CD14-positive monocyte (primary cell): Measurements from ENCODE around the gene CFAP69. TPM values are rescaled to one million over a fixed set of nuclear protein-coding genes. Genes with fewer than 3 reads are reported as not detected.

ENCODE experiments used
- DNase-seq, 3 donors: peaks; one replicate each; pipeline ENCODE4 v3.0.0-alpha.2; 2011 to 2022
- H2AFZ ChIP-seq: 2 replicates; pipeline ENCODE4 v1.6.0; 2012; ENCODE audit warnings: mild to moderate bottlenecking, low read depth, low read length, inconsistent platforms; ENCODE audit not compliant: insufficient read depth, poor library complexity, severe bottlenecking
- H3K27ac ChIP-seq, 2 donors: 1 replicate in 1 of 2; 2 replicates in 1 of 2; pipeline ENCODE4 v1.5.1; 2012 to 2013; ENCODE audit warnings: low read length in 2 of 2, control low read depth in 1 of 2, inconsistent platforms in 1 of 2, low read depth in 1 of 2, mild to moderate bottlenecking in 1 of 2
- H3K27me3 ChIP-seq, 2 donors: one replicate each; pipeline versions ENCODE4 v1.6.0 to v1.6.1; 2011 to 2013; ENCODE audit warnings: low read length in 2 of 2; ENCODE audit not compliant: control insufficient read depth in 2 of 2, insufficient read depth in 2 of 2
- H3K36me3 ChIP-seq, 2 donors: replicated peaks in 1 of 2; 1 replicate in 1 of 2; 2 replicates in 1 of 2; pipeline versions ENCODE4 v1.5.1 to v1.6.1; 2012 to 2013; ENCODE audit warnings: low read length in 2 of 2, control low read depth in 1 of 2, inconsistent platforms in 1 of 2, mild to moderate bottlenecking in 1 of 2; ENCODE audit not compliant: insufficient read depth in 2 of 2, control insufficient read depth in 1 of 2
- H3K4me1 ChIP-seq, 2 donors: 1 replicate in 1 of 2; 2 replicates in 1 of 2; pipeline versions ENCODE4 v1.5.1 to v1.6.1; 2012 to 2013; ENCODE audit warnings: low read length in 2 of 2, control low read depth in 1 of 2, inconsistent platforms in 1 of 2, mild to moderate bottlenecking in 1 of 2, moderate library complexity in 1 of 2; ENCODE audit not compliant: insufficient read depth in 2 of 2, control insufficient read depth in 1 of 2
- H3K4me2 ChIP-seq: replicated peaks from 2 replicates; pipeline ENCODE3; 2012; ENCODE audit warnings: low read length, moderate library complexity, mild to moderate bottlenecking; ENCODE audit not compliant: poor library complexity, severe bottlenecking; ENCODE audit errors: extremely low read depth
- H3K4me3 ChIP-seq, 3 experiments: fragments of 200-600 bp in 1 of 3; sonication (generic) in 1 of 3; replicated peaks in 1 of 3; 1 replicate in 2 of 3; 2 replicates in 1 of 3; pipeline ENCODE4 v1.5.1; 2011 to 2013; ENCODE audit warnings: low read length in 3 of 3, mild to moderate bottlenecking in 3 of 3, control low read depth in 2 of 3, low read depth in 2 of 3, inconsistent platforms in 1 of 3, moderate library complexity in 1 of 3
- H3K79me2 ChIP-seq: 2 replicates; pipeline ENCODE4 v1.6.0; 2012; ENCODE audit warnings: mild to moderate bottlenecking, control low read depth, inconsistent platforms, low read length, moderate library complexity; ENCODE audit not compliant: insufficient read depth
- H3K9ac ChIP-seq: 2 replicates; pipeline ENCODE4 v1.6.0; 2017; ENCODE audit warnings: low read length, mild to moderate bottlenecking; ENCODE audit not compliant: insufficient read depth, poor library complexity, severe bottlenecking
- H3K9me3 ChIP-seq, 2 donors: replicated peaks in 1 of 2; 1 replicate in 1 of 2; 2 replicates in 1 of 2; pipeline versions ENCODE4 v1.5.1 to v1.6.1; 2012 to 2013; ENCODE audit warnings: low read length in 2 of 2, control low read depth in 1 of 2; ENCODE audit not compliant: control insufficient read depth in 1 of 2, insufficient read depth in 1 of 2
- H4K20me1 ChIP-seq: 2 replicates; pipeline ENCODE4 v1.6.0; 2012; ENCODE audit warnings: mild to moderate bottlenecking, low read length, control low read depth, moderate library complexity; ENCODE audit not compliant: insufficient read depth
- H3K27ac Mint-ChIP-seq, 7 donors: one replicate each; pipeline ENCODE4 v1.8.0; 2020; ENCODE audit warnings: mild to moderate bottlenecking in 7 of 7, mixed read lengths in 7 of 7, moderate library complexity in 6 of 7, inconsistent platforms in 2 of 7
- H3K27me3 Mint-ChIP-seq, 3 donors: one replicate each; pipeline ENCODE4 v1.8.0; 2021 to 2022; ENCODE audit warnings: low read depth in 3 of 3, mild to moderate bottlenecking in 3 of 3, mixed read lengths in 3 of 3, moderate library complexity in 3 of 3, inconsistent platforms in 1 of 3
- H3K36me3 Mint-ChIP-seq, 2 donors: one replicate each; pipeline ENCODE4 v1.8.0; 2020; ENCODE audit warnings: mixed read lengths in 2 of 2, inconsistent platforms in 1 of 2, mild to moderate bottlenecking in 1 of 2
- H3K4me1 Mint-ChIP-seq: one replicate; pipeline ENCODE4 v1.8.0; 2020; ENCODE audit warnings: mild to moderate bottlenecking, mixed read lengths
- H3K4me3 Mint-ChIP-seq, 2 donors: one replicate each; pipeline ENCODE4 v1.8.0; 2020; ENCODE audit warnings: mild to moderate bottlenecking in 2 of 2, mixed read lengths in 2 of 2, moderate library complexity in 1 of 2
- H3K9me3 Mint-ChIP-seq, 7 donors: one replicate each; pipeline ENCODE4 v1.8.0; 2020 to 2022; ENCODE audit warnings: mixed read lengths in 7 of 7, mild to moderate bottlenecking in 6 of 7, moderate library complexity in 6 of 7, inconsistent platforms in 2 of 7
- CTCF ChIP-seq: fragments of 200-600 bp; IDR thresholded peaks from one replicate; pipeline ENCODE4 v1.8.0; 2022; ENCODE audit warnings: antibody characterized with exemption, mild to moderate bottlenecking
- WGBS: methylation state at CpG from one replicate; pipeline ENCODE4 v1.1.5; 2013; ENCODE audit warnings: missing lambda C conversion rate; ENCODE audit not compliant: insufficient coverage; 5-methylcytosine and 5-hydroxymethylcytosine counted together
- intact Hi-C, 2 donors: fragments of 100-400 bp; cut with micrococcal nuclease; formaldehyde crosslinking; loops; one replicate each; pipeline versions ENCODE4 v1.15.0 to v1.15.1; 2023
- polyA plus RNA-seq, 3 donors: library from polyadenylated mRNA; depleted of rRNA in 1 of 3; unstranded in 2 of 3; stranded (reverse) in 1 of 3; fragments of 300-500 nt in 2 of 3; fragments of >200 nt in 1 of 3; fragmentation: Illumina TruSeq in 2 of 3; gene quantifications; 1 replicate in 2 of 3; 2 replicates in 1 of 3; pipeline ENCODE4 v1.2.3, GENCODE V29; 2012 to 2021

Gene CFAP69
- polyA plus RNA-seq, 3 donors = not detected

GRCh38 chr7:90322837-90323236 lies 77.9 kb downstream of the CFAP69 start:
- no peaks in the 10 kb centered on the region for H3K36me3 ChIP-seq
- no peaks in the 10 kb centered on the region for H3K79me2 ChIP-seq
- H3K9me3 ChIP-seq = no peaks in the 10 kb centered on the region
- H3K27me3 ChIP-seq = peaks cover 34 to 50% of the 10 kb centered on the region in 2 donors
- no peak overlapping the region for H3K4me3 ChIP-seq
- Mint-ChIP-seq H3K4me1 (peaks cover 5% of the 10 kb centered on the region), H3K4me3 (peak overlapping the region in 1 of 2 donors; percentile 16), H3K36me3 (no peaks in the 10 kb centered on the region), H3K9me3 (peaks cover 0 to 8% (median 2%) of the 10 kb centered on the region in 7 donors), H3K27me3 (peaks cover 38 to 51% (median 42%) of the 10 kb centered on the region in 3 donors), H3K27ac (no peak overlapping the region)
- H3K4me2 ChIP-seq = no peak overlapping the region
- H3K27ac ChIP-seq = no peak overlapping the region
- H2AFZ ChIP-seq = no peak overlapping the region
- no peak for DNase-seq
- no peaks in the 10 kb centered on the region for H3K4me1 ChIP-seq
- intact Hi-C loops = no loop called here
- no peak for TF ChIP-seq CTCF
- no peak overlapping the region for H3K9ac ChIP-seq
- no peaks in the 10 kb centered on the region for H4K20me1 ChIP-seq

- no peaks in the 10 kb centered on the region for H3K36me3 ChIP-seq
- no peaks in the 10 kb centered on the region for H3K4me1 ChIP-seq
- H3K36me3 Mint-ChIP-seq = no peaks in the 10 kb centered on the region
- H3K4me1 Mint-ChIP-seq = peaks cover 1% of the 10 kb centered on the region
- peaks cover 13 to 23% of the 10 kb centered on the region in 2 donors for H3K27me3 ChIP-seq
- no peak overlapping the region for H2AFZ ChIP-seq
- H3K9me3 ChIP-seq = no peaks in the 10 kb centered on the region
- no peak for TF ChIP-seq CTCF
- H3K4me3 ChIP-seq = no peak overlapping the region
- no peaks in the 10 kb centered on the region for H4K20me1 ChIP-seq
- no CpG with 5 or more reads among the region's 1 CpG for WGBS
- H3K27ac ChIP-seq = no peak overlapping the region
- no peak overlapping the region for H3K27ac Mint-ChIP-seq
- no peak for DNase-seq
- no peak overlapping the region for H3K4me2 ChIP-seq
- H3K9me3 Mint-ChIP-seq = peaks cover 0 to 6% (median under 1%) of the 10 kb centered on the region in 7 donors
- no peak overlapping the region for H3K4me3 Mint-ChIP-seq
- no peak overlapping the region for H3K9ac ChIP-seq
- no peaks in the 10 kb centered on the region for H3K79me2 ChIP-seq
- peaks cover 12 to 23% (median 18%) of the 10 kb centered on the region in 3 donors for H3K27me3 Mint-ChIP-seq
- intact Hi-C loops = no loop called here
These were observed 81.5 kb downstream of the CFAP69 start for GRCh38 chr7:90326500-90326899.
